ENCODE measurements around the gene TCP11L2.

TCP11L2 gene

GRCh38 chr12:106323537-106323936 is 21.0 kb downstream of the TCP11L2 start:
- Histone ChIP-seq H3K9ac (no peak overlapping the region), H3K79me2 (no peaks in the 10 kb centered on the region), H3K4me2 (ENCODE audit: low read length) (no peak overlapping the region), H3K27ac (no peak overlapping the region), H3K36me3 (ENCODE audit: control insufficient read depth, insufficient read depth, low read length) (no peaks in the 10 kb centered on the region), H3K27me3 (ENCODE audit: control insufficient read depth, insufficient read depth, low read length) (no peaks in the 10 kb centered on the region), H3K4me3 (ENCODE audit: low read depth, low read length) (no peak overlapping the region), H3K4me1 (no peaks in the 10 kb centered on the region), H2AFZ (no peak overlapping the region), H3K9me3 (ENCODE audit: control insufficient read depth, low read length) (no peaks in the 10 kb centered on the region)
- TF ChIP-seq CTCF (IDR thresholded peaks at IDR 0.05): no peak

GRCh38 chr12:106327309-106327869 is 24.9 kb downstream of the TCP11L2 start:
- H3K27me3 ChIP-seq (ENCODE audit: control insufficient read depth, insufficient read depth, low read length): no peaks in the 10 kb centered on the region
- H3K9me3 ChIP-seq (ENCODE audit: control insufficient read depth, low read length): no peaks in the 10 kb centered on the region
- no peaks in the 10 kb centered on the region for H3K36me3 ChIP-seq (ENCODE audit: control insufficient read depth, insufficient read depth, low read length)
- H3K4me1 ChIP-seq: peaks cover 7% of the 10 kb centered on the region
- no peak overlapping the region for H2AFZ ChIP-seq
- no peak for TF ChIP-seq CTCF (IDR thresholded peaks at IDR 0.05)
- H3K4me3 ChIP-seq (ENCODE audit: low read depth, low read length): no peak overlapping the region
- no peak overlapping the region for H3K4me2 ChIP-seq (ENCODE audit: low read length)
- H3K9ac ChIP-seq: no peak overlapping the region
- no peak overlapping the region for H3K27ac ChIP-seq
- H3K79me2 ChIP-seq: no peaks in the 10 kb centered on the region

DNA sequence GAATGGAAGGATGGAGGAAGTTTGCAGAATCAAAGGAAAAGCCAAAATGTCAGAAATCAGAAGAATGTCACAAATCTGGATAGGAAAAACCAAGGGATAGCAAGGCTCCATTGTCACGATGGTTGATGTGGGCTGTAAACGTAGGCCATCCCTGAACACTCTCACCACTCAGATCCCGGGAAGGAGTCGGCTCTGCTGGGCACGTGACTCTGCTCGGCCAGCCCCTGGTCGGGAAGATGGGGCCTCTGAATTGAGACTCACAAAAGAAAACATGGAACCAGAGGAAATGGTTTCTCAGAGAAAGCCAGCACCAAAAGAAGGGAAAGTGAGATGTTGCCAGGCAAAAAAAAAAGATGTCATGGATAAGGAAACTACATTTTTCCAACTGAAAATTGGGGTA is 26.2 kb downstream of the TCP11L2 start:
- H3K27ac ChIP-seq: no peak overlapping the region
- H3K9ac ChIP-seq: no peak overlapping the region
- H3K9me3 ChIP-seq (ENCODE audit: control insufficient read depth, low read length): no peaks in the 10 kb centered on the region
- H3K4me2 ChIP-seq (ENCODE audit: low read length): no peak overlapping the region
- no peak overlapping the region for H3K4me3 ChIP-seq (ENCODE audit: low read depth, low read length)
- no peaks in the 10 kb centered on the region for H3K36me3 ChIP-seq (ENCODE audit: control insufficient read depth, insufficient read depth, low read length)
- H3K27me3 ChIP-seq (ENCODE audit: control insufficient read depth, insufficient read depth, low read length): no peaks in the 10 kb centered on the region
- no peak overlapping the region for H2AFZ ChIP-seq
- peaks cover 7% of the 10 kb centered on the region for H3K4me1 ChIP-seq
- no peak for TF ChIP-seq CTCF (IDR thresholded peaks at IDR 0.05)
- no peaks in the 10 kb centered on the region for H3K79me2 ChIP-seq

GRCh38 chr12:106329231-106329982 is 26.9 kb downstream of the TCP11L2 start:
- no peak for TF ChIP-seq CTCF (IDR thresholded peaks at IDR 0.05)
- no peaks in the 10 kb centered on the region for H3K36me3 ChIP-seq (ENCODE audit: control insufficient read depth, insufficient read depth, low read length)

DNA sequence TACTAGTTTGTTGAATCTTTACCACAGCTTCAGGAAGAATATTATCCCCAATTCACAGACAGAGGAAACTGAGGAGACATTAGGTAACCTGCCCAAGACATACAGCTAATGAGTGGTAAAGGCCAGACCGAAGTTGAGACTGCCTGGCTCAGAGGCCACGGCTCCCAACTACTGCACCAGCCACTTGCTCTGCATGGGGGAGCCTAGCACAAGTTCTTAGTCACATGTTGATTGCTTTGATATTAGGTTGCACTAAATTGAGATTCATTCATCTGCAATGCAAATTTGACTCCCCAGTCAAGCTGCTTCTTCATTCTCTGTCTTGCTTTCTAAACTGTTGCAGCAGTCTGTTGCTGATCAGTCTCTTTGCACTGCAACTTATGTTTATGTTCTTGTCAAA is 29.1 kb downstream of the TCP11L2 start:
- H3K4me1 ChIP-seq: peaks cover 8% of the 10 kb centered on the region
- no peak overlapping the region for H3K4me3 ChIP-seq (ENCODE audit: low read depth, low read length)
- H2AFZ ChIP-seq: no peak overlapping the region
- H3K79me2 ChIP-seq: no peaks in the 10 kb centered on the region
- H3K9ac ChIP-seq: no peak overlapping the region
- TF ChIP-seq CTCF (IDR thresholded peaks at IDR 0.05): no peak
- no peaks in the 10 kb centered on the region for H3K9me3 ChIP-seq (ENCODE audit: control insufficient read depth, low read length)
- H3K27ac ChIP-seq: no peak overlapping the region
- no peak overlapping the region for H3K4me2 ChIP-seq (ENCODE audit: low read length)
- no peaks in the 10 kb centered on the region for H3K36me3 ChIP-seq (ENCODE audit: control insufficient read depth, insufficient read depth, low read length)
- no peaks in the 10 kb centered on the region for H3K27me3 ChIP-seq (ENCODE audit: control insufficient read depth, insufficient read depth, low read length)

More at GRCh38 chr12:106329231-106329982, 26.9 kb downstream of the TCP11L2 start:
- no peaks in the 10 kb centered on the region for H3K27me3 ChIP-seq (ENCODE audit: control insufficient read depth, insufficient read depth, low read length)
- H3K4me1 ChIP-seq: peaks cover 7% of the 10 kb centered on the region
- no peak overlapping the region for H3K4me2 ChIP-seq (ENCODE audit: low read length)
- no peak overlapping the region for H2AFZ ChIP-seq
- H3K79me2 ChIP-seq: no peaks in the 10 kb centered on the region
- no peaks in the 10 kb centered on the region for H3K9me3 ChIP-seq (ENCODE audit: control insufficient read depth, low read length)
- H3K27ac ChIP-seq: no peak overlapping the region
- no peak overlapping the region for H3K9ac ChIP-seq
- no peak overlapping the region for H3K4me3 ChIP-seq (ENCODE audit: low read depth, low read length)

All from parathyroid adenoma (tissue), 2 donors.